Lung (tissue), 12 donors: ENCODE data around the gene HTD2. TPM values are rescaled to one million over a fixed set of nuclear protein-coding genes. Genes with fewer than 3 reads are reported as not detected.
"Not testable (repeated sequence)": the region's sequence is repeated elsewhere in the genome, so short reads cannot be mapped to it uniquely, and the experiment has no call there.

ENCODE experiments used
- ATAC-seq: fragments of 200-7000 bp; cut with Tn5 transposase; one replicate; pipeline ENCODE4 v1.9.1; 2020; ENCODE audit warnings: moderate number of reproducible peaks; ENCODE audit not compliant: insufficient read depth, low FRiP score
- DNase-seq, 3 donors: peaks; one replicate each; pipeline ENCODE4 v3.0.0-alpha.2; 2013 to 2017
- H3K27ac ChIP-seq, 2 donors: one replicate each; pipeline ENCODE4 v1.5.1; 2013; ENCODE audit warnings: mild to moderate bottlenecking in 2 of 2, moderate library complexity in 2 of 2, control low read depth in 1 of 2, inconsistent platforms in 1 of 2, low read depth in 1 of 2, low read length in 1 of 2
- H3K27me3 ChIP-seq, 3 donors: one replicate each; pipeline ENCODE4 v1.5.1; 2013; ENCODE audit warnings: low read length in 2 of 3; ENCODE audit not compliant: control insufficient read depth in 3 of 3, insufficient read depth in 3 of 3
- H3K36me3 ChIP-seq, 4 donors: one replicate each; pipeline ENCODE4 v1.5.1; 2013; ENCODE audit warnings: low read length in 4 of 4, mild to moderate bottlenecking in 1 of 4, moderate library complexity in 1 of 4; ENCODE audit not compliant: control insufficient read depth in 4 of 4, insufficient read depth in 4 of 4
- H3K4me1 ChIP-seq, 5 donors: one replicate each; pipeline ENCODE4 v1.5.1; 2013; ENCODE audit warnings: low read length in 5 of 5, mild to moderate bottlenecking in 2 of 5, moderate library complexity in 1 of 5; ENCODE audit not compliant: control insufficient read depth in 5 of 5, insufficient read depth in 5 of 5
- H3K4me3 ChIP-seq: one replicate; pipeline ENCODE4 v1.5.1; 2013; ENCODE audit warnings: mild to moderate bottlenecking, control low read depth, moderate library complexity
- H3K9ac ChIP-seq, 2 donors: one replicate each; pipeline ENCODE4 v1.5.1; 2013; ENCODE audit warnings: low read length in 2 of 2, control low read depth in 1 of 2; ENCODE audit not compliant: insufficient read depth in 1 of 2
- H3K9me3 ChIP-seq, 4 donors: one replicate each; pipeline ENCODE4 v1.5.1; 2013; ENCODE audit warnings: low read length in 3 of 4, mild to moderate bottlenecking in 1 of 4, moderate library complexity in 1 of 4; ENCODE audit not compliant: control insufficient read depth in 4 of 4, insufficient read depth in 3 of 4
- WGBS, 2 donors: extraction: QIAGEN DNeasy Blood & Tissue Kit; methylation state at CpG; one replicate each; pipeline ENCODE4 v1.1.7; 2013; 5-methylcytosine and 5-hydroxymethylcytosine counted together
- polyA plus RNA-seq, 2 donors: library from polyadenylated mRNA; stranded (reverse); fragments of 200-250 nt; gene quantifications; one replicate each; pipeline ENCODE4 v1.2.1, GENCODE V29; 2013
- total RNA-seq, 2 donors: library from RNA; depleted of rRNA in 1 of 2; stranded (reverse); fragments of >200 nt in 1 of 2; gene quantifications; one replicate each; pipeline ENCODE4 v1.2.1, GENCODE V29; 2014 to 2021
- TF ChIP-seq, protein P1 (sequence below): IDR thresholded peaks from 2 replicates; pipeline ENCODE4 v1.5.1; 2012; ENCODE audit warnings: mild to moderate bottlenecking; ENCODE audit errors: control extremely low read depth, extremely low read depth
- donor health status: control.
- donor health status: control.
- donor health status: Bipolar disorder and iron deficiency.
- donor health status: healthy.
- donor health status: DM: yes; HTN: yes; CAD: no.

Gene HTD2
- total and polyA plus RNA-seq, 4 donors, result 2.5 to 12.1 (median 6.6) TPM

- DNase-seq (no peak), ATAC-seq (no peak)
- no peak overlapping the region for H3K27ac ChIP-seq
- WGBS, 2 donors, result 82 to 87% methylated on average over 6 of the region's 6 CpGs
- no peaks in the 10 kb centered on the region for H3K27me3 ChIP-seq
- H3K4me3 ChIP-seq, result no peak overlapping the region
- no peaks in the 10 kb centered on the region for H3K9me3 ChIP-seq
- H3K36me3 ChIP-seq, result peaks cover 0 to 9% (median 5%) of the 10 kb centered on the region in 4 donors
- H3K9ac ChIP-seq, result no peak overlapping the region
- TF ChIP-seq, protein P1, sequence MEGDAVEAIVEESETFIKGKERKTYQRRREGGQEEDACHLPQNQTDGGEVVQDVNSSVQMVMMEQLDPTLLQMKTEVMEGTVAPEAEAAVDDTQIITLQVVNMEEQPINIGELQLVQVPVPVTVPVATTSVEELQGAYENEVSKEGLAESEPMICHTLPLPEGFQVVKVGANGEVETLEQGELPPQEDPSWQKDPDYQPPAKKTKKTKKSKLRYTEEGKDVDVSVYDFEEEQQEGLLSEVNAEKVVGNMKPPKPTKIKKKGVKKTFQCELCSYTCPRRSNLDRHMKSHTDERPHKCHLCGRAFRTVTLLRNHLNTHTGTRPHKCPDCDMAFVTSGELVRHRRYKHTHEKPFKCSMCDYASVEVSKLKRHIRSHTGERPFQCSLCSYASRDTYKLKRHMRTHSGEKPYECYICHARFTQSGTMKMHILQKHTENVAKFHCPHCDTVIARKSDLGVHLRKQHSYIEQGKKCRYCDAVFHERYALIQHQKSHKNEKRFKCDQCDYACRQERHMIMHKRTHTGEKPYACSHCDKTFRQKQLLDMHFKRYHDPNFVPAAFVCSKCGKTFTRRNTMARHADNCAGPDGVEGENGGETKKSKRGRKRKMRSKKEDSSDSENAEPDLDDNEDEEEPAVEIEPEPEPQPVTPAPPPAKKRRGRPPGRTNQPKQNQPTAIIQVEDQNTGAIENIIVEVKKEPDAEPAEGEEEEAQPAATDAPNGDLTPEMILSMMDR, result no peak
- H3K4me1 ChIP-seq, result no peaks in the 10 kb centered on the region
Observed at GRCh38 chr3:58260733-58261132, 45.6 kb upstream of the HTD2 start.

- Histone ChIP-seq H3K9ac (no peak overlapping the region), H3K4me3 (no peak overlapping the region), H3K27ac (no peak overlapping the region), H3K9me3 (no peaks in the 10 kb centered on the region), H3K27me3 (no peaks in the 10 kb centered on the region), H3K4me1 (no peaks in the 10 kb centered on the region), H3K36me3 (peaks cover 0 to 9% (median 5%) of the 10 kb centered on the region in 4 donors)
- TF ChIP-seq, protein P1, result no peak
- 86 to 90% methylated on average over 3 of the region's 3 CpGs for WGBS, 2 donors
- ATAC-seq (no peak), DNase-seq (no peak)
Observed at GRCh38 chr3:58261954-58262666, 44.2 kb upstream of the HTD2 start.

DNA sequence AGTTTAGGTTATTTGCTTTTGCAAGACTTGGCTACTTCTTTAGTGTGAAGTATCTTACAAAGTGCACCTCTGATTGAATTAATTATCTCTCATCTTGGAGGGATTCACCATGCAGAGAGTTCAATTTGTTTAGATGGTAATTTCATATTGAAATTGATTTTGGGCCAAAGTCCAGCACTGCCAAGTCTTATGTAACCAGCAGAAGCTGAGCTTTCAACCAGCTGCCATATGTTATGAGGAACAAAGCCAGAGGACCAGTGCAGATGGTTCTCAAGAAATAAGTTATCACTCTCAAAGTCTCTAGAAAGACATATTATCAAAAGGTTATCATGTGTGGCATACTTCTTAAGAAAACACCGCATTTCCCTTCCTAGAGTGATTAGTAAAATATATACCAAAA is 39.7 kb upstream of the HTD2 start:
- no peak for ATAC-seq

DNA sequence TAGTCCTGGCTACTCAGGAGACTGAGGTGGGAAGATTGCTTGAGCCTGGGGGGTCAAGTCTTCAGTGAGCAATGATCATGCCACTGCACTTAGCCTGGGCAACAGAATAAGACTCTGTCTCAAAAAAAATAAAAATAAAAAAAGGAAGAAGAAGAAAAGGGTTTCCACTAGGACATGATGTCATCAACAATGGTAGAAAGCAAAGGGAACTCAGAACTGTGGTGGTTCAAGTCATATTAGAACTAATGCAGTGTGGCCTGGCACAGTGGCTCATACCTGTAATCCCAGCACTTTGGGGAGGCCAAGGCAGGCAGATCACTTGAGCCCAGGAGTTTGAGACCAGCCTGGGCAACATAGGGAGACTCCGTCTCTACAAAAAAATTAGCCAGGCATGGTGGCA is 38.8 kb upstream of the HTD2 start:
- ATAC-seq, H3K9ac ChIP-seq, H3K4me1 ChIP-seq, DNase-seq, H3K36me3 ChIP-seq, H3K9me3 ChIP-seq, H3K27ac ChIP-seq, H3K27me3 ChIP-seq, H3K4me3 ChIP-seq: not testable (repeated sequence)
- WGBS, 2 donors, result 96 to 100% methylated on average over 1 of the region's 1 CpG

More for the DNA sequence above, 39.7 kb upstream of the HTD2 start:
- peak in 2 of 3 donors; percentile 23 to 68 for DNase-seq
- TF ChIP-seq, protein P1, result no peak
- Histone ChIP-seq H3K9ac (no peak overlapping the region), H3K36me3 (peaks cover 0 to 7% (median 3%) of the 10 kb centered on the region in 4 donors), H3K4me3 (no peak overlapping the region), H3K9me3 (no peaks in the 10 kb centered on the region), H3K4me1 (no peaks in the 10 kb centered on the region), H3K27me3 (no peaks in the 10 kb centered on the region), H3K27ac (no peak overlapping the region)
- 88 to 92% methylated on average over 1 of the region's 1 CpG for WGBS, 2 donors
